ENCODE measurements around the gene RAVER2.

Gene RAVER2

DNA sequence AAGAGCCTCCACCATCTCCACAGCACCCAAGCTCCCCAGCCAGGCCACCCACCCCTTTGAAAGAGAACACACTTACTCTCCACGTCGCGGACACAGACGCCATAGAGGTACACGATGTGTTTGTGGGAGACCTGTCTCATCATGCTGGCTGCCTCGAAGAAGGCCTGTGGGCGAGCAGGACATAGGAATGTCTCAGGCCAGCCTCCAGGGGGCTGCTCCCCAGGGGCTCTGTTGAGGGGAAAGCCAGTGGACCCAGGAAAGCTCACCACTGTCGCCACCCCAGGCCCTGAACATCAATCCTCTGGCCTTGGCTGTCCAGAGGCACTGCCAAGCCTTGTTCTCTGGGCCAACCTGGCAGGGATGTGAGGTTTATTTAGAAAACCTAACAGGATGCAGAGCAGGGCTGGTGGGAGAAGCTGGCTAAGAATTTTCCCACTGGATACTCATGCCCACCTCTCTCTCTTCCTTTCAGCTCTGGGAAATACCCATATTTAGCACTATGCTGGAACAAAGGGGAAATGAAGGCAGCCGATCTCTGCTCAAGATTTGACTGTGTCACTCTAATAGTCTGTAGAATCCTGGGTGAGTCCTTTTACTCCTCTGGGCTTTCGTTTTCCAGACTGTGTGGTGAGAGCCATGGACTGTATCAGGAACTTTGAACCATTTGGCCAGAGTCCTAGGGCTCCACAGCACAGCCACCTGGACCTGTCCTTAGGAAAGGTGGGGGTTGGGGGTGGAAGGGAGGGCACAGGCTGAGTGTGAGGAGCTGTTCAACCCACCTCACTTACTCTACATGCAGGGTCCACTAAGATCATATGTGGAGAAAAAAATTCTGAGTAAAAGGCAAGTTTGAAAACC is 101.9 kb downstream of the RAVER2 start:
- no peak for DNase-seq (ENCODE audit: low spot score)

DNA sequence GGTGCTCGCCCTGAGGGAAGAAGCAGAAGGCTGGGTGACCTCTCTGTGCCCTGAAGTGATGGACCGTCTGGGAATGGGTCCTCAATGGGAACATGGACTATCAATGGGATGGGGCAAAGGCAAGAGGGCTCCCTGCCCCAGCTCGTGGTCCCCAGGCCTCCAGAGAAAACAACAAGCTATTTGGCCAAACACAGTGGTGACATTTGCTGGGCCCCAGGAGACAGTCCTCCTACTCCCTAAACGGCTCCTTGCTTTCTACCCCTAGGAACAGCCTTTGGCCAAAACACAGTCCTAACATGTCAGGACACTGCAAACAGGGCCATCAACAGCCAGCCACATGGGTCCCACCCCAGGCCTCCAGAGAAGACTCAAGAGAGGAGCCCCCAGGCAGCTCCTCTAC is 102.8 kb downstream of the RAVER2 start:
- DNase-seq (ENCODE audit: low spot score) = no peak

DNA sequence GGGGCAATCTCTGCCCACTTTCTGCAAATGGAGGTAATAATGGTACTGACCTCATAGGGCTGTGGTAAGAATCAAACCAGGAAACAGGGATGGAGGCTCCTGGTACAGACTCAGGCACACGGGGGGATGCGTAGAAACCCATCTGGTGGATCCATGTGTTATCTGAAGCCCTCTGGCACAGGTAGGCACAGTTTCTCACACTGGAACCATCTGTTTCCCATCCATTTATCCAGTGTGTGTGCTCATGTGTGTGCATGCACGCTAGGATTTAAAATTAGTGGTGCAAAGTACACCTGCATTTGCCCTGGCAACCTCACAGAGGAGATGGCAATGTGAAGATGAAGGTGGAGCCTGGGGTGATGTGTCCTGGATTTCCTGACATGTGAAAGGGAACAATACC is 103.3 kb downstream of the RAVER2 start:
- DNase-seq (ENCODE audit: low spot score) = no peak

DNA sequence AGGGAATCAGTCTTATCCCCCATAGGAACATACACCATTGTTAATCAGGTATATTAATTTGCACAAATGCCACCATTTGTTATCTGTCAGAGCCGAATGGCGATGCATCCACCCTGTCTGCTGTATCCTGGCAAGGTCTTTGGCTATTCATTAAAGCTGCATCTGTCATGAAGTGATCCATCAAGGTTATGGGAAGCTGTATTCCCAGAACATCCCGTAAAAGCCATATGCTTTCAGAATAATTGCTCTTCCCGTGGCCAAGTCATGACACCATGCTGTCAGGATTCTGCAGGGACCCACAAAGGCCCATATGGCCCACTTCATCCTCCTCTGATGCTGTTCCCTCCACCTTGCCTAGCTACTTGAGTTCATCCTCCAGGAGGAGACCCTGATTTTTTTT is 103.9 kb downstream of the RAVER2 start:
- DNase-seq (ENCODE audit: low spot score) = no peak

DNA sequence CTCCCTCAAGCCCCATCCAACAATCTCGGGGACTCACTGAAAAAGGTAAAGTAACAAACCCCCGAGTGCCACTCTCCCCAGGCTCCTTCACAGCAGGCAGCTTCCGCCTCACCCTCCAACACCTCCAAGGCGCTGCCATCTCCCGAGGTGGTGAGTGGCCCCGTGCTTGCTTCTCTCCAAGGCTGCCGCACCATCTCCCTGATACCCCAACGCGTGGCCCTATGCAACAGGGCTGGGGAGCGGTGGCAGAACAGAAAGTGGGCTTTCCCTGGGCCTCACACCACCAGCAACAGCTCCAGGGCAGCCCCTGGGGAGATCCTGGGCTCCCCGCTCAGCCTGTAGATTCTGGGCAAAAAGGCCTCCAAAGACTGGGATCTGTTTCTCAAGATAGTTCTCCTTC is 105.1 kb downstream of the RAVER2 start:
- no peak for DNase-seq (ENCODE audit: low spot score)

DNA sequence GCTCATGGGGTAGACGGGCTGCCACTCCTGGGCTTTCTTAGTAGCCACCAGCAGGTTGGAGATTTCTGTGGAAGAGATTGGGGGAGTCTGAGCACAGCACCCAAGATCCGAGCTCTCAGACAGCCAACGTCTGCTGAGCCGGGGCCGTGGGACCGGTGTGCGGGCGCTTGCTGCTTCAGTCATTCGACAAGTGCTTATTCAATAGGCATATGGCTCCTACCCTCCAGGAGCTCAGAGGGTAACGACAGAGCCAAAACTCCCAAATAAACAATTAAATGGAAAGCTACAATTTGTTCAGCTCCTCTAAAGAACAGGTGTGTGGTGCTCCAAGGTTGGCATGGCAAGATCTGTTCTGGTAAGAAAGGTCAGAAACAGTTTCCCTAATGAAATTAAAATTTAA is 106.0 kb downstream of the RAVER2 start:
- DNase-seq (ENCODE audit: low spot score) = no peak

DNA sequence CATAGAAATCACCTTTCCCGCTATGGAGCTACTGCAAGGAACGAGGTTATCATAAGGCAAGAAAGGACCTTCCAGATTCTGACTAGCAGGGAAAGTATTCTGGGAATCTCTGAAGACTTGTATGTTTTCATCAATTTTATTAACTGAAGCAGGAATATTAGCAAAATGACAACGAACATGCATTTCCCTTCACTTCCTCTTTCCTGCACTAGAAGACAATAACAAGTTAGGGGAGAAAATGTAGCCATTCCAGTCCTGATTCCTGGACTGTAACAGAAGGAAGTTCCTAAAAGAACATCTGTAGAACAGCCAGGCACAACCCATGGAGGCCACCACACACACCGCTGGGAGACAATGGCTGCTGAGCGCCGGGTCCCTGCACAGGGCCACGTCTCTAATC is 106.8 kb downstream of the RAVER2 start:
- DNase-seq (ENCODE audit: low spot score) = no peak

DNA sequence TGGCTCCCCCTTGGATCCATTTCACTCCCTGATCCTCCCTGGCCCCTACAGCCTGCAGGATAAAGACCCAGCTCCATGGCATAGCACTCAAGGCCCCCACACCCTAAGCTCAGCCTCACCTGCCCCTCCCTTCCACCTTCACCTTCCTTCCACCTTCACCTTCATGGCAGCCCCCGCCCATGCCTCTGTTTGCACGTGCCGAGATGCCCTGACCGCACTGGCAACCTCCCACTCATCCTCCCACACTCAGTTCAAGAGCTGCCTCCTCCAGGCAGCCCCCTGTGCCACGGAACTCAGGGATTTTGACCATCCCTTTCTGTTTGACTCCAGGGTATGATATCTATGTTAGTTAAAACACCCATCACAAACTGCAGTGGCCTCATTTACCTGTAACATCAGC is 109.8 kb downstream of the RAVER2 start:
- no peak for DNase-seq (ENCODE audit: low spot score)

DNA sequence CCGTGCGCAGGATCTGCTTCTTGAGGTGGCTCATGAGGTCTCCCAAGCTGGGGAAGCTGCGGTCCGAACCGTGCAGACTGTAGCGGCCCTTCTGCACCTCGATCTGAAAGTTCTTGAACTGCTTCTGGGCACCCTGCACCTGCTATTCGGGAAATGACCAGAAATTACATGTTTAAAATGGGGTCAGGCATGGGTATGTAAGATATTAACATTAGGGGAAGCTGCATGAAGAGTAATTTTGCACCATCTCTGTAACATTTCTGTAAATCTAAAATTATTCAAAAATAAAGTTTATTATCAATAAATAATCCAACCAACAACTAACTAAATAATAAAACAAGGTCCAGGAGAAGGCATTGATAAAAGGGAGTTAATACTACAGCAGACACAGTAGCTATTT is 110.7 kb downstream of the RAVER2 start:
- DNase-seq (ENCODE audit: low spot score) = no peak

DNA sequence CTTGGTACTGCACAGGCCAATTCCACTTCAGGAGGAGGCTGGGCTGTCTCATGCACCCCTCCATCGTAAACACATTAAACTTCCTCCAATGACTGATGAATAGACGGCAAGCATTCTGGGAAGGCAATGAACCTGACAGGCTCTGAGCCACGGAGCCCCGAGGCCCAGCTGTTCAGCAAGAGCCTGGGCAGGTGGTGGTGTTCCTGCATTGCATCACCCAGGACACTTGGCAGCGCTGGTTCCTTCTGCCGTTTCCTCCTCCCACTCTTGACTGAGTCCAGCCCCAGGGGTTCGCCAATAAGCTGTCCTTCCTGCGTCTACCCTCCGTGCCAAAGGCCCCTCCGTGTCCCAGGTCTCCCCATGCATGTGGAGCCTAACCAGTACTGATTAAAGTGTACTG is 111.7 kb downstream of the RAVER2 start:
- DNase-seq (ENCODE audit: low spot score) = no peak

DNA sequence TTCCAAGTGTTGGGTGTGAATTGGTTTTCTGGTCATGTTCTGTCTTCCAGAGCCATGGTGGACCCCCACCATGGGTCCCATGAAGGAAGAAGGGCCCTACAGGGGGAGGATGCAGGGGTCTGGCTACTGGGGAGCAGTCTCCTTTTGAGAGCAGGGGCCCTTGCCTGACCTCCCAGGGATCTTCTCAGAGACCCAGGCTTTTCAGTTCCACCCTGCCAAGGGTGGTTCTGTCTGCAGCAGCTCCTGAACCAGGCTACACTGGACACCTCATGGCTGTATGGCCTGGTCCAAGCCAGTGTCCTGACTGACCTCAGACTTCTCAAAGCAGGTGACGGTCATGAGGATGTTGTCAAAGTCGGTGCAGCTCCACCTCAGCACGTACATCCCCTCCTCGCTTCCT is 112.5 kb downstream of the RAVER2 start:
- DNase-seq (ENCODE audit: low spot score) = no peak

DNA sequence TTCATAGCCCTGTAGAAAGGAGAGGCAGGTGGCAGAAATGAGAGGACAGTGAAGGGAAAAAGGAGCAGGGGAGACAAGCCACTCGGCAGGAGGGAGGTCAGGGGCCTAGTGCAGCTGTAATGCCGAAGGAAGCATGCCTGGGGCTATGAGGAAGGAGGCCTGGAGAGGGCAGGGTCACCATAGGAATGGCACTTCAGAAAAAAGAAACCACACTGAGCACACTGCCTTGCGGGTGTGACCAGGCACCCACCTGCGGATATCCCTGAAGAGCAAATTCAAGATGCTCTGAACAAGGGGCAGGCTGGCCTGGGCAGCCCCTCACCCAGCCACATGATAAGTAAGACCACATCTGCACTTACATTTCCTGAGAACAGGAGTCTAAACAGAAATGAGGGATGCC is 116.7 kb downstream of the RAVER2 start:
- peak; percentile 30 for DNase-seq (ENCODE audit: low spot score)

DNA sequence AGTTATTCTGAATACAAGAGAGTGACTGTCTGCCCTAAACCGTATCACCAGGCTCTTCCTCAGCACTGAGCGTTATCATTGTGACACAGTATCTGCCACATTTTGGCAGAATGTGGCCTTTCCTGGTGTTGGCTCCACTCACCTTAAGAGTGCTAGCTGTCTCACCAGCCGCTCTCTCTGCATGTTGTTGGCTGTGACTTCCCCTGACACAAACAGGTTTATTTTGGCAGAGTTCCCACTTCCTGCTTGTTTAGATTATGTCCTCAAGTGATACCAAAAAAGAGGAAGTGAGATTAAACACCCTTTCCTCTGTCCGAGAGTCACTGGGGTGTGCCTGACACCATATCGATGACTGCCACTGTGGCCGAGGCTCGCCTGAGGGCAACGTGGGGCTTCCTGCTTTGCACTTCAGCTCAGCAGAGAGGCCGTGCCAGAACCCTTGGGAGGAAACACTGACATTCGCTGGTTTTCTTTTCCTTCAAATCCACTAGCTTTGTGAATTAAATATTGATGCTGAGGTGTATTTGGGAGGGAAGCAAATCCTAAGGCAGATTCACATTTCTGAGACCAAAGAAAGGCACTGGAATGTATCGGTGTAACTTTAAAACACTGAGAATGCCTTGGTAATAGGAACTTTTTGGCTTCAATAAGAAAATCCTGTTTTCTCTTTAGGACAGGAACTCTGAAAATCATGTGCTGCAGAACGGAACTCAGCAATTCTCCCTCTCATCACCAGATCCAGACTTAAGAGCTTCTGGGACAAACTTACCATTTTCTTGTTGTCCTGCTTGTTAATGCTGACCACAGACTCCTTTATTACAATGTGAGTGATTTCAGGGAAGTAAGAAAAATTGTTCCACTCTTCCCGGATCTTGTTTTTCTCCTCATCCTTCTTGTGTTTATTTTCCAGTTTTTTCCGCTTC is 119.4 kb downstream of the RAVER2 start:
- DNase-seq (ENCODE audit: low spot score) = no peak

DNA sequence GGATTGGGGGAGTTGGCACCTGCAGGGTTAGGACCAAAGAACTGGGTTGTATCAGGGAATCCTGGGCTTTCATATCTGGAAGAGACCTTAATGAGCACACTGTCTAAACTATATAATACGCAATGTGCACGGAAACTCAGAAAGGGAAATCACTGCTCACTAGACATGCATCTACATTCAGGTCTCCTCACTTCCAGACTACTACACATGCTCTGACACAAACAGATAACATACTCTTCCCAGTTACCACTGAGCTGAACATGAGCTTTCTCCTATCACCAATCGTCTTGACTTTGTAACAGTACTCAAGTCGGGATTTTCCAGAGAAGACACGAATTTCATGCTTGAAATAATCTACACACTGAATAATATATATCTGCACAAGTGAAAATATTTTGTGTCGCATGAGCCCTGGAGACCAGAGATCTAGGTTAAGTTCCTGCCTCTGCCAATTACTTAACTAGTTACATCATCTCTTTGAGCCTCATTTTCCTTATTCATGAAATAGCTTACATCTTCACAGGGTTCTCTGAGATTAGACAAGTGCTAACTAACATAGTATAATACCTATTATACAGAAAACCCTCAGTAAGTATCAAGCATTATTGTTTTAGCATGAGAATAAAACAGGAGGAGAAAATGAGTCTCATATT is 120.4 kb downstream of the RAVER2 start:
- no peak for DNase-seq (ENCODE audit: low spot score)

DNA sequence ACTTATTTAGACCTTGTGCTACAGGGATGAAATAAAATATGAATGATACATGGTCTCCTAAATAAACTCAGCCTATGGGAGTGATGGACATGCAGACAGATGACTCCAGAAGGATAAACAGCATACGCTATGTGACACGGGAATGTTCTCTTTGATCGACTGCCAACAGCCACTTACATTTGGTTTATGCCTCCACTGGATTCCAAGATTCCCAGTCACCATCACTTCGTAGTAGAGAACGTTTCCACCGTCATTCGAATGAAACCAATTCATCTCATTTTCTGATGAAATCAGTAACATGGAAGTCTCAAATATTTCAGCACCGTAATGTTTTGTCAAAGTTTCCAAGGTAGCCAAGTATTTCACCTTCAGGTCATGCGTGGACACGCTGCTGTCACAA is 121.8 kb downstream of the RAVER2 start:
- DNase-seq (ENCODE audit: low spot score) = no peak

DNA sequence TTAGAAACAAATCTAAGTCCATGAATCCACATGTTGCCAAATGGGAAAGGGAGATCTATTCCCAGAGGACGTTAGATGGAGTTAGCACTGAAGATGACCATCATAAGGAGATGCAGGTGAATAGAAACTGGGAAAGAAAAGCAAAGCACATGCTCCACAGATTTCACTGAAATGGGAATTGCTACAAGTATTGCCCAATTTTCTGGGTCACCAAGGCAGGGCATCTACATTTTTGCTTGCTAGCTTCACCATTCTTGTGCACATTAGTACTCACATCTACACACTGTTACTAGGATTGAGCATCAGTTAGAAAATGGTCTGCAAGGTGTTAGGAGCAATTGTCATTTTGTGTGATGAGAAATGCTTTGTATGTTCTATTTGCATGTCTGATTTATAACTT is 122.4 kb downstream of the RAVER2 start:
- no peak for DNase-seq (ENCODE audit: low spot score)

DNA sequence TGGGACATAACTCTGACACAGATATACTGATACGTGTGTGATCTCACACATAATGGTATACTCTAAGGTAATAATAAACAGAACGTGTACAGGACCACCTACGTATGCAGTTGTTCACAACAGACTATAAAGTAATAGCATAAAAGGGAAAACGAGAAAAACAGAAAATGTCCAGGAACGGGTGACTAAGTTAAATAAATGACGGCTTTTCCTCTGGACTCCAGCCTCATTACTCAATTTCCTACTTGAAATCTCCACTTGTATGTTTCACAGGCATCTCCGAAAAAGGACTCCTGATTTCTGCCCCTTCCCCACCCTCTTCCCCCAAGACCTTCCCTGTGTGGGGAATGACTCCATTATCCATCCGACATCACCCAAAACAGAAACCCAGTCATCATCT is 126.4 kb downstream of the RAVER2 start:
- DNase-seq (ENCODE audit: low spot score) = no peak

DNA sequence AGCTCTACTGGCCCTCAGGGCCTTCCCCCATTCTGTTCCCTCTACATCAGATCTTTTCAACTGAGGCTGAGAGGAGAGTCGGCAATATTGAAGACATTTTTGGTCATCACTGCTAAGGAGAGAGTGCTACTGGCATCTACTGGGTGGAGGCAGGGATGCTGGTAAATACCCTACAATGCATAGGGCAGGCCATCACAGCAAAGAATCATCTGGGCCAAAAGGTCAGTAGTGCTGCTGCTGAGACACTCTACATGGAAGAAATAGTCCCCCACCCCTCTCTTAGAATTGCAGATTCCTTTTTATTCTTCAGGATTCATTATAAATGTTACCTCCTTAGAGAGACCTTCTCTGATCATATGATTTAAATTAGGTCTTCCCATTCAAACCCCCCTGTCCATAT is 127.2 kb downstream of the RAVER2 start:
- no peak for DNase-seq (ENCODE audit: low spot score)

DNA sequence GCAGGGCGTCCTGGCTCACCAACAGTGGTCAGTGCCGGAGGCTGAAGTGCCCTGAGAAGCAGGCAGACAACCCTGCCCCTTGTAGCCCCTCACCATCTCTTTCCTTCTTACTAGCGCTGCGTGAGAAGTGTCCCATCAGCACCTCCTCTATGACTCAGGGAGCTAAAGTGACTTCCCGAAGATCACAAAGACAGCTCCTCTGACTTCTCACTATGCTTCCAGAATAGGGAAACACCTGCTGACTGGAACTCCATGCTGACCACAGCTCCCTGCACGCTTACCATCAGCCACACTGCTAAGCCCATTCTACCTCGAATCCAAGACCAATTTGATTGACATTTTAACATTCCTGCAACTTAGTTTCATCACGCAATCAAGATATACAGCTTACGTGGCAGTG is 128.7 kb downstream of the RAVER2 start:
- DNase-seq (ENCODE audit: low spot score) = no peak

DNA sequence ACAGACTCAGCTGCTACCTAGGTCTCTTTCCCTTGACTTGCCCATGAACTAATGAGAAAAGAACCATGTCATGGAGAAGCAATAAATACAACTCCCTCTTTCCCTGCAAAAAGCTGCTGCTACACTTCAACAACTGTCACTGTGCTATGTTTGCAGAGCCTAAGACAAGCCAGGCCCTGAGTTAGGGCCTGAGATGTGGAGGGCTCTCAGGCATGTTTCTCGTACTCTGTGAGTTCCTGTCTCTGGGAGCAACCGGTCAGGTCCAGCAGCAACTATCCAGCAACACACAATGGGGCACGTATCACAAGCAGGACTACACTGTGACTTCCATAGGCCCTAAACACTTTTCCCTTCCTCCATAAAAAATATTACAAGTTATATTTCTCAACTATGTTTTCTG is 129.8 kb downstream of the RAVER2 start:
- no peak for DNase-seq (ENCODE audit: low spot score)

DNA sequence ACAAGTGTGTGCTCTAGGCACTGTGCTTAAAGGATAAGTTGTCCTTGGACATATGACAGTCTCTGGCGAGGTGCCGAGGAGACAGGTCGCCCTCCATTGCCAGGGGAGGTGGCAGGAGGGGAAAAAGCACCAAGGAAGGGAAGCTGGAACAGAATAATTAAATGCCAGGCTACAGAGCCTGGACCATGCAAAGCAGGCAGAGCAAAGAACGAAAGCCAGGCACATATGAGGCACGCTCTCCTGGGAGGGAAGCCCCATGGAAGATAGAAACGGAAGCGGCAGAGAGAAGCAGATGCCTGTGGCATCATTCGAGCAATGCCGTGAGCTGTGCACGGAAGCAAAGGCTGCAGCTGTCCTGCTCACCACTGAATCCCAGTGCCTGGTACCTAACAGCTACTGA is 130.2 kb downstream of the RAVER2 start:
- DNase-seq (ENCODE audit: low spot score) = no peak

DNA sequence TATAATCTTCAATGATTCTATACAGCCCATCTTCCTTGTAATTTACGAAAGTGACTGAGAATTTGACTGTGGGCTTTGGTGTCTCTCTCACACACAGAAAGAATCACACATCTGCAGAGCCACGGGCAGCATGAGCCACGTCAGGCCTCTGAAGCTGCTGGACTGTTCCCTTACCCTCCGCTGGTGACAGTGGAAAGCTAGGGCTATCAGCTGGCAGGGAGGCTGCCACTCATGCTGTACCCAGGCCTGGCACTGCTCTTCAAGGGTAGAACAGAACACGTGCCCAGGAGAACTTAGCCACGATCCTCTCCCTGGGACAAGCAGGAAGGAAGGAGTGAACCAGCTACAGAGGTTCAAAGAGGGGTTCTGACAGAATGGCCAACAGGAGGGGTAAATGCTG is 130.7 kb downstream of the RAVER2 start:
- DNase-seq (ENCODE audit: low spot score) = no peak

DNA sequence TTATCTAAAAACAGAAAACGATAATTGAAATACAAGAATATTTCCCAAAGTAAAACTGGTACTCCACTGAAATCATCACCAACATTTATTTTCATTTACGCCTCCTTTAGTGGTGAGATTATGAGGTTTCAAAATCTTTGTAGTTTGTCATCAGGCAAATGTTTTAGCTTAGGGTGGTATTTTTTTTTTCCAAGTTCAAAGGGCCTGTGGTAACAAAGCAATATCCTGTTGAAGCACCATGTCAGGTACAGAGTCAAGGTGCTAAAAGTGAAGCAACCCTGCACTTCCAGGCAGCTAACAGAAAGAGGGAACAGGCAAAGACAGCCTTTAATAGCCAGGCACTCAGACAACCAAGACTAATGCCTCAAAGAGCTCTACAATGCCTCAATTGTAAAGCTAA is 132.3 kb downstream of the RAVER2 start:
- DNase-seq (ENCODE audit: low spot score) = no peak

Data from HuH-7.5 (cell line).